Effector CD8-positive, alpha-beta T cell (primary cell): ENCODE data around the gene ATP6V0C.
"Not testable (repeated sequence)": the region's sequence is repeated elsewhere in the genome, so short reads cannot be mapped to it uniquely, and the experiment has no call there.

Source experiments
- DNase-seq: peaks from one replicate; lab custom pipeline; 2025; lab: John Stamatoyannopoulos, UW

The ATP6V0C gene

GRCh38 chr16:2550283-2550878 lies 36.6 kb downstream of the ATP6V0C start:
- DNase-seq: not testable (repeated sequence)

GRCh38 chr16:2551420-2551889 lies 37.7 kb downstream of the ATP6V0C start:
- DNase-seq: not testable (repeated sequence)

DNA sequence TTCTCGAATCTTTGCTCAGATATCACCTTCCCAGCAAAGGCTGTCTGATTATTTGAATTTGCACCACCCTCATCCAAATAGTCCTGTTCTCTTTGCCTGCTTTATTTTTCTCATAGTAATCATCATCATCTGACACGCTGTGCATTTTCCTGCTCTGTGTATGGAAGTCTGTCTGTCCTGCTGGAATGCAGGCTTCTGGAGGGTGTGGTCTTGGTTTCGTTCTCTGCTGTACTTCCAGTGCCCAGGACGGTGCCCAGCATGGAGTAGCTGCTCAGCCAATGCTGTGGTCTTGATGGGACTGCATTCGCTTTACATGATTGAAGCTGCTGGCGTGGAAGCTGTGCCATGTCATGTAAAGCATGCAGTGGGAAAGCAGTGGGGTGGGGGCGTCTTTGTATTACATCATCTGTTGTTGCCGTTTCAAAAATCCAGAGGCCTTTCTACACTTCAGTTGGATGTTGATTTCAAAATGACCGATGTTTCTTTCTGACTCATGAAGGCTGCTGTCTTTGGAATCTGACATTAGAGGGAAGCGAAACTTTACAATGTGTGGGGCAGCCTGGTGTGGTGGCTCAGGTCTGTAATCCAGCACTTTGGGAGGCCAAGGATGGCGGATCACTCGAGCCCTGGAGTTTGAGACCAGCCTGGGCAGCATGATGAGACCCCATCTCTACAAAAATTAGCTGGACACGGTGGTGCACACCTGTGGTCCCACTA lies 41.1 kb downstream of the ATP6V0C start:
- not testable (repeated sequence) for DNase-seq

GRCh38 chr16:2557150-2557549 lies 43.4 kb downstream of the ATP6V0C start:
- not testable (repeated sequence) for DNase-seq

DNA sequence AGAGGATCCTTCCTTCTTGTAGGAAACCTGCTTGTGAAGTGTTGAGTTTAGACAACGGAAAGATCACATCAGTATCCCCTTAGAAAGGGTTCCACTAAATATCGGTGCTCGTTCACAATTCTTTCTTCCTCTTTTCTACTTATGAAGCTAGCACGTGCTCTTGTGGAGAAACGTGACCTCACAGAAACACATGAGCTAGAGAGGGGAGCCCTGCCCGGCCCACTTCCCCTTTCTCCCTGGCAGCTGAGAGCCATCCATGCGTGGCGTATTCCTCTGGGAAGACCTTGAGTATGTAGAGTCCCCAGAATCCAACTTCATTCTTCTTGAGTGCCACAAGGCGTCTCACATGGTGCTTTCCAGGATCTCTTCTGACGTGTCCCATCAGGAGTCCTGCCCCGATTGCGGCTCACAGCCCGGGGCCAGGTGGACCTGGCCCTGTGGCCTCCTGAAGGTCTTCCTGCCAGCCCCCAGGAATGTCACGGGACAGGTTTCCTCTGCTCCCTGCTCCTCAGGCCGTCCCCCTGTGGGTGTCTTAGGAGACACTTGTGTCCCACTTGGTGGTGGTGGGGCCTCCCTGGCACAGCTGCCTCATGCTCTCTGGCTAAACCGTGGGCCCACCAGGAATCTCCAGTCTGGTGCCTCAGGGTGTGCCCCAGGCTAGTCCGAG lies 46.5 kb downstream of the ATP6V0C start:
- not testable (repeated sequence) for DNase-seq

GRCh38 chr16:2560798-2561133 lies 47.0 kb downstream of the ATP6V0C start:
- DNase-seq: not testable (repeated sequence)

GRCh38 chr16:2567506-2567905 lies 53.8 kb downstream of the ATP6V0C start:
- DNase-seq: not testable (repeated sequence)

DNA sequence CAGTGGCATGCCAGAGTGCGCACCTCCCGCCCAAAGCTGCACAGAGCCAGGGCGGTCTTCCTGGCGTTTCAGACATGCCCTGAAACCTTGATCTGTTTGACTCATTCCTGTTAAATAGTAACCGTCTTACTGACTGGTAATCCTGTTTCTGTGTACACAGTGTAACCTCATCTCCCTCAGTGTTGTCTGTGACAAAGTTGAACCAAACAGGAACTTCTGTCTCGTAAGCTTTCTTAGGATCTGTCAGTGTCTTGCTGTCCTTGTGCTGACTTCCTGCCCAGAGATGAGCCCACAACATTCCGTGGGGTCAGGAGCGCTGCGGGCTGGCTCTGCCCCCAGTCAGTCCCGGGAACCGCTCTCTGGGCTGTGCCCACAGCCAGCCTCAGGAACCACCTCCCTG lies 54.8 kb downstream of the ATP6V0C start:
- DNase-seq: not testable (repeated sequence)
